AG04449 (cell line): ENCODE measurements around the gene PIPOX.

Experiments
- CTCF ChIA-PET: fragments of 350-600 bp; formaldehyde crosslinking; extraction: SDS; loops from one replicate; lab custom pipeline; 2021; ENCODE audit warnings: antibody characterized with exemption; lab: Yijun Ruan, JAX
- POLR2A ChIA-PET: fragments of 400-600, 350-600 bp; formaldehyde crosslinking; extraction: SDS; loops from one replicate; lab custom pipeline; 2020; ENCODE audit warnings: antibody characterized with exemption, inconsistent platforms; lab: Yijun Ruan, JAX
- DNase-seq: peaks from one replicate; pipeline ENCODE4 v3.0.0-alpha.2; 2010; ENCODE audit warnings: low read depth, low spot score
- H3K4me3 ChIP-seq: 2 replicates; pipeline ENCODE4 v1.5.1; 2011; ENCODE audit warnings: low read depth, mild to moderate bottlenecking, control low read depth, low read length
- TF ChIP-seq, protein P1 (sequence below): IDR thresholded peaks from one replicate; pipeline ENCODE4 v1.5.1; 2011; ENCODE audit warnings: mild to moderate bottlenecking, moderate library complexity, low read length, control low read depth, inconsistent platforms; ENCODE audit not compliant: insufficient read depth; ENCODE audit errors: missing control alignments

The PIPOX gene

DNA sequence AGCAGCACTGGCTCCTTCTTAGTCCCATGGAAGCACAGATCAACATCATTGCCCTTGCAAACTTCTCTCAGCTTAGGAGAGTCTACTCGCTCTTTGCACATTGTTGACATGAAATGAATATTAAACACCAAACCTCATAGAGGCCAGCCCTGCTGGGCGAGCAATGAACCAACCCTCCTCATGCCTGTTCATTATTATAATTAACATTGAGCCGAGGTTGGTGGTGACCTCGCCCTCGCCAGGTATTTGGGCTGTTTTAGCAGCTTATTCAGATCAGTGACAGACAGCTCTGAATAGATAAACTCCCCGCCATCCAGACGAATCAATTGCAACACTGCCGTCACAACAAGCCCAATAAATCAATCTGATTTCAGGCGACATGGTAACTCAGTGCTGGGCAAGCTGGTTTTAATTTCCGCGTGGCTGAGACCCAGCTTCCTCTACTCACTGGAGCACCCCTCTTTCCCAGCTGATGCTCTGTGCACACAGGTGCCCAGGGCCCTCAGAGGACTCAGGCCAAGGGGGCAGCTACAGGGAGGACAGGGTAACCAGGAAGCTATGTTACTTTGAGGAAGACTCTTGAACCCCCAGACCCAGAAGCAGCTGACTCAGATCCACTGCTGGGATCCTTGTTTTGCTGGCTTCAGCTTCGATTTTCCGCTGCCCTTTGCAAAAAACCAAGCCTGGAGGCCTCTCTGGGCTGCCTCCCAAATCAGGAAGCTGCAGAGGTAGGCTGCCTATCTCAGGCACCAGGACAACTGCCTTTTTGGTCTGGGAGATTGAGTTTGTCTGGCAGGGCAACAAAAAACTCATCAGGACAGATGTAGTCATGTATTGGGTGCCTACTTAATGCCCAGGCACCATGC, 26.4 kb upstream of the PIPOX start:
- POLR2A ChIA-PET, result interaction anchor here (0.9 kb wide), 1 partner anchor 24 kb away, joined by 3 read pairs; no protein-coding TSS in a partner anchor
- TF ChIP-seq, protein P1, sequence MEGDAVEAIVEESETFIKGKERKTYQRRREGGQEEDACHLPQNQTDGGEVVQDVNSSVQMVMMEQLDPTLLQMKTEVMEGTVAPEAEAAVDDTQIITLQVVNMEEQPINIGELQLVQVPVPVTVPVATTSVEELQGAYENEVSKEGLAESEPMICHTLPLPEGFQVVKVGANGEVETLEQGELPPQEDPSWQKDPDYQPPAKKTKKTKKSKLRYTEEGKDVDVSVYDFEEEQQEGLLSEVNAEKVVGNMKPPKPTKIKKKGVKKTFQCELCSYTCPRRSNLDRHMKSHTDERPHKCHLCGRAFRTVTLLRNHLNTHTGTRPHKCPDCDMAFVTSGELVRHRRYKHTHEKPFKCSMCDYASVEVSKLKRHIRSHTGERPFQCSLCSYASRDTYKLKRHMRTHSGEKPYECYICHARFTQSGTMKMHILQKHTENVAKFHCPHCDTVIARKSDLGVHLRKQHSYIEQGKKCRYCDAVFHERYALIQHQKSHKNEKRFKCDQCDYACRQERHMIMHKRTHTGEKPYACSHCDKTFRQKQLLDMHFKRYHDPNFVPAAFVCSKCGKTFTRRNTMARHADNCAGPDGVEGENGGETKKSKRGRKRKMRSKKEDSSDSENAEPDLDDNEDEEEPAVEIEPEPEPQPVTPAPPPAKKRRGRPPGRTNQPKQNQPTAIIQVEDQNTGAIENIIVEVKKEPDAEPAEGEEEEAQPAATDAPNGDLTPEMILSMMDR, result no peak
- no peak overlapping the region for H3K4me3 ChIP-seq
- CTCF ChIA-PET, result interaction anchor here (1.0 kb wide), 1 partner anchor 101 kb away, joined by 4 read pairs; no protein-coding TSS in a partner anchor
- no peak for DNase-seq

DNA sequence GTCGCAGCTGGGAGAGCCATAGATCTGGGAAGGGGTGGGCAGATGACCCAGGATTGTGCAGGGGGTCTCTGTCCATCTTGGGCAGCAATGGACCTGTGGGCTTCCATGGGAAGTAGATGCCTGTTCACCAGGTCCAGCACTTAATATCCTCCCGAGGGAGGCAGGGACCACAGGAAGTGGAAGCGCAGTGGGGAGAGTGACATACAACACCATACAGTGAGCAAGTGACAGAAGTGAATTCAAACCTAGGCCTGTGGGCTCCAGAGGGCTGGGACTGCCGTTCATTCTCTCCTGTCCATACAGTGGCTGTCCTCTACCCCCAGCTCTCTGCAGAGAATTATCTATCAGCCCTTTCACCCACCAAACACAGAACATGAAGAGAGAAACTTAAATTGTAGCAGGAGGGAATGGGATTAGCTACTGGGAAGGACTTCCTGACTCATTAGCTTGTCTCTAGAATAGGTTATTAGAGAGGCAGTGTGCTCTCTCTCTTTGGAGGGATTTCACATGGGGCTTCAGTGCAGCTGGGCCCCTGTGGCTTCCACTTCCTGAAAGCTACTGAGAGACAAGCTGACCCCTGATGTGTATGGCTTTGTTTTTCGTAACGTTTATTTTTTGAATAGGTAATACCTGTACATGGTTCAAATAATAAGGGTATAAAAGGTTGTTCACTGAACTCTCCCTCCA, 24.0 kb upstream of the PIPOX start:
- POLR2A ChIA-PET, result interaction anchor here (0.6 kb wide), 2 partner anchors 15 to 329 kb away, joined by 3 read pairs; no protein-coding TSS in a partner anchor
- CTCF ChIA-PET, result interaction anchor here (0.8 to 2.1 kb wide), 4 partner anchors 11 to 98 kb away, joined by 3 to 9 read pairs (median 4); no protein-coding TSS in a partner anchor
- no peak for DNase-seq
- TF ChIP-seq, protein P1, result no peak
- H3K4me3 ChIP-seq, result no peak overlapping the region

DNA sequence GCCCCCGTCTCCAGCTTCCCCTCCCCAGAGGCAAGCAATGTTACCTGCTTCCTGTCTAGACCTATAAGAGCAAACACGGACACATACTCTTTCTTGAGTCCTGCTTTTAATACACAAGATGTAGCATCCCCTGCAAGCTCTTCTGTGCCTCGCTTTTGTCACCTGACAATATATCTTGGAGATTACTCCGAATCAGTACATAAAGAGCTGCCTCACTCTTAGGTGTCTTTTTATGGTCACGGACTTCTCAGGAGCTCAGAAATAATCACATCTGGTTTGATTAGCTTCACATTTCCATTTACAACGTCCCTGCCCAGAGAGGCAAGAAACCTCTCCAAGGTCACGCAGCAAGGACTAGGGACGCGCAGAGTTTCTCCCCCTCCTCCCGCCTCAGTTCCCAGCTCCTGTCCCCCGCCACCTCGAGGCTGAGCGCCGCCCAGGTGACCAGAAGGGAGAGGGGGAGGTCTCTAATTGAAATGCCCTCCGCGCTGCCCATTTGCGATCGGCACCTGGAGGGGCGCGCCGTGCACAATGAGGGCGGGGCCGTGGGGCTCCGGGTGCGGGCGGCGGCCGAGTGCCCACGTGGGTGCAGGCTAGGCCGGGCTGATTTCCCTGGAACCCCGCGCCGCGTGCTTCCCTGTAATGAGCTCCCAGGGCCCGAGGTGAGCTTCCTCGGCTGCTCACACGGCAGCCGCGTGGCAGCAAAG, 23.3 kb upstream of the PIPOX start:
- TF ChIP-seq, protein P1, result no peak
- ChIA-PET CTCF (interaction anchor here (0.8 to 2.1 kb wide), 4 partner anchors 10 to 97 kb away, joined by 3 to 9 read pairs (median 4); no protein-coding TSS in a partner anchor), POLR2A (interaction anchor here (0.6 kb wide), 2 partner anchors 16 to 329 kb away, joined by 3 read pairs; no protein-coding TSS in a partner anchor)
- DNase-seq, result no peak
- H3K4me3 ChIP-seq, result no peak overlapping the region

DNA sequence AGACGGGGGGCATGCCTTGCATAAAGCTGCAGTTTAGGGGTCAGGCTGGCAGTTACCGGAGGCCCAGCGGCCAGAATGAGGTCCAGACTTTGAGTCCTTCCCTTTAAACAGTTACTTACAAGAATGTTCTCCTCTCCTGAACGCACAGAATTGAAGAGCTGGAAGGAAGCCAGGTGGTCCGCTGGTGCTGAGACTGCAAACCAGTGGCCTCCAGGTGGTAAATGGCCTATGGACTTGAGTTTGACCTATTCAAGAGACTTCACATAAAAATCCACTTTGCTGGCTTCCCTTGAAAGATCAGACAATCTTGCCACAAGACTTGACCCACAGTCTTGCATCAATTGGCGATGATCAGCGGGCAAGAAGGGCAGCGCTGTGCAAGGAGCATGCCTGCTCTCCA, 22.4 kb upstream of the PIPOX start:
- CTCF ChIA-PET, result interaction anchor here (1.9 to 2.1 kb wide), 2 partner anchors 9 to 96 kb away, joined by 5 to 9 read pairs; no protein-coding TSS in a partner anchor
- no peak overlapping the region for H3K4me3 ChIP-seq
- TF ChIP-seq, protein P1, result no peak
- no peak for DNase-seq
- POLR2A ChIA-PET, result no interaction called here

DNA sequence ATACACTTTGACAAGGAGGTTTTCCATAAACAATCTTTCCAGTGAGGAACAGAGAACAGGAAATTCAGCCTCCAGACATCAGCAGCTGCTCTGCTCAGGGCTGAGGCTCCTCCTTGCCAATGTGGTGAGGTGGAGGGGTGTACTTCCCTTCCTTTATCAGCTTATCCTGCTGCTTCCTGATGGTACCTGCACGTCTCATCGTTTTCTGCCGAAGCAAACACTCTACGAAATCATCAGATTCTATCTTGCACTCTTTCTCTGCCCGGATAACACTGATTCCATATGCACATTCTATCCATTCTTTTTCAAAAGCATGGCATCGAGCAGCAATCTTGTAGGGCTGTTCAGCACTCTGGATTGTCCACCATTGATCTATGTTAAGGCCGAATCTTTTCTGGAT, 21.7 kb upstream of the PIPOX start:
- DNase-seq, result no peak
- TF ChIP-seq, protein P1, result no peak
- H3K4me3 ChIP-seq, result no peak overlapping the region
- CTCF ChIA-PET, result interaction anchor here (1.9 kb wide), 1 partner anchor 96 kb away, joined by 6 read pairs; no protein-coding TSS in a partner anchor
- POLR2A ChIA-PET, result no interaction called here
